HepG2 (cell line): ENCODE data around the gene POLR3E. TPM values are rescaled to one million over a fixed set of nuclear protein-coding genes. Genes with fewer than 3 reads are reported as not detected.
A peak's percentile ranks its signal among the peaks of the same experiment; 100 is the strongest.

Experiments used
- AHR ChIP-seq: IDR thresholded peaks from 2 replicates; pipeline ENCODE4 v1.6.1; 2018; ENCODE audit warnings: missing genetic modification reagents, missing compliant biosample characterization
- AKAP8 ChIP-seq: sonication (generic); formaldehyde crosslinking; IDR thresholded peaks from 2 replicates; pipeline ENCODE4 v1.5.1; 2020; ENCODE audit warnings: mild to moderate bottlenecking, missing genetic modification reagents
- ATAD3A ChIP-seq: sonication (generic); formaldehyde crosslinking; IDR thresholded peaks from 2 replicates; pipeline ENCODE4 v1.4.0; 2020; ENCODE audit warnings: missing genetic modification reagents
- GATAD2A ChIP-seq: IDR thresholded peaks from 2 replicates; pipeline ENCODE4 v1.6.1; 2016
- HCFC1 ChIP-seq: fragments of 150-350 bp; IDR thresholded peaks from 2 replicates; pipeline ENCODE4 v1.6.1; 2014; ENCODE audit warnings: low read depth, low read length
- HMGA1 ChIP-seq: sonication (generic); formaldehyde crosslinking; conservative IDR thresholded peaks from 2 replicates; pipeline ENCODE4 v1.4.0; 2020; ENCODE audit warnings: missing genetic modification reagents
- IKZF1 ChIP-seq: fragments of 450-650 bp; IDR thresholded peaks from 2 replicates; pipeline ENCODE4 v1.7.1; 2016
- NFATC3 ChIP-seq: sonication (generic); formaldehyde crosslinking; IDR thresholded peaks from 2 replicates; pipeline ENCODE4 v1.5.1; 2020; ENCODE audit warnings: mild to moderate bottlenecking, missing genetic modification reagents
- NFYC ChIP-seq: IDR thresholded peaks from 2 replicates; pipeline ENCODE4 v1.6.1; 2016; ENCODE audit warnings: missing genetic modification reagents, missing compliant biosample characterization
- REL ChIP-seq: sonication (generic); formaldehyde crosslinking; conservative IDR thresholded peaks from 2 replicates; pipeline ENCODE4 v1.8.0; 2022; ENCODE audit warnings: mild to moderate bottlenecking, missing genetic modification reagents, moderate library complexity
- REPIN1 ChIP-seq: sonication (generic); formaldehyde crosslinking; IDR thresholded peaks from 2 replicates; pipeline ENCODE4 v1.8.0; 2022; ENCODE audit warnings: missing genetic modification reagents, low read depth, mild to moderate bottlenecking, borderline replicate concordance
- XBP1 ChIP-seq: sonication (generic); formaldehyde crosslinking; IDR thresholded peaks from 2 replicates; pipeline ENCODE4 v1.5.0; 2020; ENCODE audit warnings: missing genetic modification reagents
- ZC3H4 ChIP-seq: sonication (generic); formaldehyde crosslinking; IDR thresholded peaks from 2 replicates; pipeline ENCODE4 v1.4.0; 2020; ENCODE audit warnings: missing genetic modification reagents, borderline replicate concordance
- ZFP37 ChIP-seq: sonication (generic); formaldehyde crosslinking; IDR thresholded peaks from 2 replicates; pipeline ENCODE4 v1.4.0; 2020; ENCODE audit warnings: missing genetic modification reagents, borderline replicate concordance
- ZFX ChIP-seq: sonication (generic); formaldehyde crosslinking; IDR thresholded peaks from 2 replicates; pipeline ENCODE4 v1.4.0; 2020; ENCODE audit warnings: mild to moderate bottlenecking, low read depth, missing genetic modification reagents, moderate library complexity
- ZNF737 ChIP-seq: sonication (generic); formaldehyde crosslinking; IDR thresholded peaks from 2 replicates; pipeline ENCODE4 v1.5.0; 2020; ENCODE audit warnings: missing genetic modification reagents, mild to moderate bottlenecking, borderline replicate concordance
- ZSCAN22 ChIP-seq: sonication (generic); formaldehyde crosslinking; IDR thresholded peaks from 2 replicates; pipeline ENCODE4 v1.4.0; 2020; ENCODE audit warnings: mild to moderate bottlenecking, missing genetic modification reagents
- polyA plus RNA-seq, 8 experiments: library from polyadenylated mRNA; depleted of rRNA in 3 of 8; stranded (reverse) in 7 of 8; unstranded in 1 of 8; fragments of >200 nt; fragmentation: Illumina TruSeq in 4 of 8; extraction: Trizol in 4 of 8; gene quantifications; 2 replicates each; pipeline versions ENCODE4 v1.2.1 to v1.2.3, GENCODE V29; 2011 to 2016; ENCODE audit warnings: low read depth in 4 of 8, missing spikeins in 1 of 8, mixed read lengths in 1 of 8; ENCODE audit not compliant: insufficient read depth in 1 of 8
- total RNA-seq, 5 experiments: library from RNA; depleted of rRNA; stranded (reverse); fragments of >200 nt; fragmentation: Illumina TruSeq; extraction: Trizol; gene quantifications; 2 replicates each; pipeline ENCODE4 v1.2.3, GENCODE V29; 2016; ENCODE audit warnings: low read depth in 1 of 5
- TF ChIP-seq, protein P1 (sequence below), 2 experiments: sonication (generic) in 1 of 2; formaldehyde crosslinking in 1 of 2; IDR thresholded peaks; 2 replicates each; pipeline versions ENCODE4 v1.4.0 to v1.6.1; 2016 to 2020; ENCODE audit warnings: borderline replicate concordance in 1 of 2, low read depth in 1 of 2, mild to moderate bottlenecking in 1 of 2, missing genetic modification reagents in 1 of 2
- TF ChIP-seq, protein P2 (sequence below), 2 experiments: sonication (generic) in 1 of 2; formaldehyde crosslinking in 1 of 2; IDR thresholded peaks; 2 replicates each; pipeline versions ENCODE4 v1.5.1 to v1.6.1; 2011 to 2020; ENCODE audit warnings: borderline replicate concordance in 1 of 2, low read depth in 1 of 2, low read length in 1 of 2, mild to moderate bottlenecking in 1 of 2, missing genetic modification reagents in 1 of 2, moderate library complexity in 1 of 2
- TF ChIP-seq, protein P3 (sequence below): sonication (generic); formaldehyde crosslinking; IDR thresholded peaks from 2 replicates; pipeline ENCODE4 v1.5.1; 2020; ENCODE audit warnings: missing genetic modification reagents, mild to moderate bottlenecking, borderline replicate concordance
- TF ChIP-seq, protein P4 (sequence below): sonication (generic); formaldehyde crosslinking; IDR thresholded peaks from 2 replicates; pipeline ENCODE4 v1.8.0; 2022; ENCODE audit warnings: mild to moderate bottlenecking, missing genetic modification reagents; ENCODE audit not compliant: insufficient replicate concordance

The POLR3E gene
- total and polyA plus RNA-seq, 2 of the 13 experiments (the other 11 are each of a cell fraction or from before 2014, with no cell fraction given), result 135 to 262 TPM

DNA sequence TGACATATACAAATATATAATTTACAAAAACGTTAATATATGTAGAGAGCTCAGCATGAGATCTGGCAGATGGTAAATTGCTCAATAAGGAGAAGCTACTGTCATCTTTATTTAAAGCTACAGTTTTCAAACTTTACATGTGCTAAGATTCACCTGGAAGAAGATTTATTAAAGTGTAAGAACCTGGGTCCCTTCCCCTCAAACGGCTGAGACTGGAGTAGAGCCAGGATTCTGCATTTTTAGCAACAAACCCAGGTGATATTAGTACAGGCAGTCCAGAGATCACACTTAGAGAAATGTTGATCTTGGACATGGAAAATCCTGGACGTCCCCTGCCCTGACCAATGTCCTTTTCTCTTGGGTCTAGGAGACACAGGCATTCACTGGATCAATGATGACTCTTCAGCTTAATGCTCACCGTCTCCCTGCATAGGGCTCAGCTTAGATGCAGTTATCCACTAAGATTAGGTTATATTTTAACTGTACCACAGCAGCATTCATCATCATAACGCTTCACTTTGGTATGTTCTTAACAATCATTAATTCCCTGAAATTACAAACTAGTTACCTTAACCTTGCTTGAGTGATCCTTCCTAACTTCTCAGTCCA lies 56.8 kb downstream of the POLR3E start (continued):
- TF ChIP-seq, protein P1, sequence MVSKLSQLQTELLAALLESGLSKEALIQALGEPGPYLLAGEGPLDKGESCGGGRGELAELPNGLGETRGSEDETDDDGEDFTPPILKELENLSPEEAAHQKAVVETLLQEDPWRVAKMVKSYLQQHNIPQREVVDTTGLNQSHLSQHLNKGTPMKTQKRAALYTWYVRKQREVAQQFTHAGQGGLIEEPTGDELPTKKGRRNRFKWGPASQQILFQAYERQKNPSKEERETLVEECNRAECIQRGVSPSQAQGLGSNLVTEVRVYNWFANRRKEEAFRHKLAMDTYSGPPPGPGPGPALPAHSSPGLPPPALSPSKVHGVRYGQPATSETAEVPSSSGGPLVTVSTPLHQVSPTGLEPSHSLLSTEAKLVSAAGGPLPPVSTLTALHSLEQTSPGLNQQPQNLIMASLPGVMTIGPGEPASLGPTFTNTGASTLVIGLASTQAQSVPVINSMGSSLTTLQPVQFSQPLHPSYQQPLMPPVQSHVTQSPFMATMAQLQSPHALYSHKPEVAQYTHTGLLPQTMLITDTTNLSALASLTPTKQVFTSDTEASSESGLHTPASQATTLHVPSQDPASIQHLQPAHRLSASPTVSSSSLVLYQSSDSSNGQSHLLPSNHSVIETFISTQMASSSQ (IDR thresholded peaks at IDR 0.05; ENCODE audit: low read depth), result no peak
- TF ChIP-seq, protein P1 (CRISPR knock-in tag; IDR thresholded peaks at IDR 0.05; ENCODE audit: borderline replicate concordance), result no peak
- TF ChIP-seq XBP1 (CRISPR knock-in tag), result no peak
- TF ChIP-seq NFYC, result no peak
- TF ChIP-seq, protein P2, sequence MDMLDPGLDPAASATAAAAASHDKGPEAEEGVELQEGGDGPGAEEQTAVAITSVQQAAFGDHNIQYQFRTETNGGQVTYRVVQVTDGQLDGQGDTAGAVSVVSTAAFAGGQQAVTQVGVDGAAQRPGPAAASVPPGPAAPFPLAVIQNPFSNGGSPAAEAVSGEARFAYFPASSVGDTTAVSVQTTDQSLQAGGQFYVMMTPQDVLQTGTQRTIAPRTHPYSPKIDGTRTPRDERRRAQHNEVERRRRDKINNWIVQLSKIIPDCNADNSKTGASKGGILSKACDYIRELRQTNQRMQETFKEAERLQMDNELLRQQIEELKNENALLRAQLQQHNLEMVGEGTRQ (IDR thresholded peaks at IDR 0.05; ENCODE audit: low read depth, low read length), result no peak
- TF ChIP-seq, protein P2 (CRISPR knock-in tag; IDR thresholded peaks at IDR 0.05; ENCODE audit: borderline replicate concordance), result no peak
- no peak for TF ChIP-seq HCFC1
- TF ChIP-seq HMGA1 (CRISPR knock-in tag), result no peak
- no peak for TF ChIP-seq ZSCAN22 (CRISPR knock-in tag)
- TF ChIP-seq ZC3H4 (CRISPR knock-in tag), result no peak
- peak; percentile 82 for TF ChIP-seq GATAD2A
- TF ChIP-seq REL, result no peak
- no peak for TF ChIP-seq REPIN1
- TF ChIP-seq ZNF737 (CRISPR knock-in tag), result no peak
- TF ChIP-seq ZFX (CRISPR knock-in tag), result no peak
- TF ChIP-seq, protein P3, sequence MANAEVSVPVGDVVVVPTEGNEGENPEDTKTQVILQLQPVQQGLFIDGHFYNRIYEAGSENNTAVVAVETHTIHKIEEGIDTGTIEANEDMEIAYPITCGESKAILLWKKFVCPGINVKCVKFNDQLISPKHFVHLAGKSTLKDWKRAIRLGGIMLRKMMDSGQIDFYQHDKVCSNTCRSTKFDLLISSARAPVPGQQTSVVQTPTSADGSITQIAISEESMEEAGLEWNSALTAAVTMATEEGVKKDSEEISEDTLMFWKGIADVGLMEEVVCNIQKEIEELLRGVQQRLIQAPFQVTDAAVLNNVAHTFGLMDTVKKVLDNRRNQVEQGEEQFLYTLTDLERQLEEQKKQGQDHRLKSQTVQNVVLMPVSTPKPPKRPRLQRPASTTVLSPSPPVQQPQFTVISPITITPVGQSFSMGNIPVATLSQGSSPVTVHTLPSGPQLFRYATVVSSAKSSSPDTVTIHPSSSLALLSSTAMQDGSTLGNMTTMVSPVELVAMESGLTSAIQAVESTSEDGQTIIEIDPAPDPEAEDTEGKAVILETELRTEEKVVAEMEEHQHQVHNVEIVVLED, result peak; percentile 58; the same call in 1 of the 2 replicates
- TF ChIP-seq, protein P4, sequence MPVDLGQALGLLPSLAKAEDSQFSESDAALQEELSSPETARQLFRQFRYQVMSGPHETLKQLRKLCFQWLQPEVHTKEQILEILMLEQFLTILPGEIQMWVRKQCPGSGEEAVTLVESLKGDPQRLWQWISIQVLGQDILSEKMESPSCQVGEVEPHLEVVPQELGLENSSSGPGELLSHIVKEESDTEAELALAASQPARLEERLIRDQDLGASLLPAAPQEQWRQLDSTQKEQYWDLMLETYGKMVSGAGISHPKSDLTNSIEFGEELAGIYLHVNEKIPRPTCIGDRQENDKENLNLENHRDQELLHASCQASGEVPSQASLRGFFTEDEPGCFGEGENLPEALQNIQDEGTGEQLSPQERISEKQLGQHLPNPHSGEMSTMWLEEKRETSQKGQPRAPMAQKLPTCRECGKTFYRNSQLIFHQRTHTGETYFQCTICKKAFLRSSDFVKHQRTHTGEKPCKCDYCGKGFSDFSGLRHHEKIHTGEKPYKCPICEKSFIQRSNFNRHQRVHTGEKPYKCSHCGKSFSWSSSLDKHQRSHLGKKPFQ (CRISPR knock-in tag), result no peak
- no peak for TF ChIP-seq AHR (CRISPR knock-in tag)
- TF ChIP-seq AKAP8 (CRISPR knock-in tag), result no peak
- no peak for TF ChIP-seq ZFP37 (CRISPR knock-in tag)
- no peak for TF ChIP-seq IKZF1
- TF ChIP-seq ATAD3A (CRISPR knock-in tag), result no peak
- TF ChIP-seq NFATC3 (CRISPR knock-in tag), result no peak
